ENCODE results near the gene LMO7. TPM values are rescaled to one million over a fixed set of nuclear protein-coding genes. Genes with fewer than 3 reads are reported as not detected.
"Not testable (repeated sequence)": the region's sequence is repeated elsewhere in the genome, so short reads cannot be mapped to it uniquely, and the experiment has no call there.

The LMO7 gene
- total and polyA plus RNA-seq, 8 donors: 17.1 to 214 (median 72.4) TPM

DNA sequence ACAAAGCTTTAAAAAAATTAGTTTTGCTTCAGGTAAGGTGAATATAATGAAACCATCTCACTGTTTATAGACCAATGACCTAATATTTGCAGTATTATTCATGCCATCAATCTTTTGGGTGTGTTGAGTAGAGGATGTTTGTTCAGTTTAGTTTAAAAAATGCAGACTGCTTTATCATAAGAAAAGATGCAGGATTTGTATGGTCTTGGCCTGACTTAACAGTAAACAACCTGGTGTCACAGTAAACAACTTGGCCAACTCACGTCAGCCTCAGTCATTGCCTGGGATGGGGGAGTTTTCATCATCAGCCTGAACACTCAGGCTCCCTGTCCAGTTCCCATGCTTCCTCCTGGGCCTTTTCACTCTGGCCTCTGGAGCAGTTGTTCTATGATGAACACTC is 55.1 kb downstream of the LMO7 start:
- H3K9me3 ChIP-seq: no peaks in the 10 kb centered on the region
- intact Hi-C loops (cut with DNase I; ENCODE audit: low total_unique reads): loop anchor here (10.0 kb wide), 1 partner anchor 174 kb away; no protein-coding TSS in a partner anchor

DNA sequence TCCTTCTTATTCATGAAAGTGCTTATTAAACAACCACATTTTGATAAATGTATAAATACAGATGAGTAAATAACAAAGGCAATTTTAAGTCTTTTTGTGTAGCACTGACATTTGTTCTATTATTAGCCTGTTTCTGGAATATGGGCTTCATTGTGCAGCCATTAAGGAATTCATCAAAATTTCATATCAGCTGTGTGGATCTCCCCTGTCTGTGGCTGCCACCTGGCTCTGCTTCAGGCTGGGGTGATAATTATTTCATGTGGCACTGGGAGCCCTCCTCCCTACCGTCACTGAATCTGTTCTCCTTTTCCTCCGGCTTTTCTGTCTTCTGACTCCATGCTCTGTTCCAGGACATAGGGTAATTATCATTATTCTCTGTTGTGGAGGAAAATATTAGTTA is 57.1 kb downstream of the LMO7 start:
- intact Hi-C loops (cut with DNase I; ENCODE audit: low total_unique reads): loop anchor here (10.0 kb wide), 1 partner anchor 172 kb away; no protein-coding TSS in a partner anchor
- no peak for DNase-seq
- Histone ChIP-seq H3K27me3 (no peaks in the 10 kb centered on the region), H3K27ac (no peak overlapping the region), H3K9me3 (no peaks in the 10 kb centered on the region), H3K4me1 (peaks cover 0 to 19% (median 5%) of the 10 kb centered on the region in 4 donors), H3K36me3 (no peaks in the 10 kb centered on the region), H3K4me3 (no peak overlapping the region)
- no peak for TF ChIP-seq EP300 (IDR thresholded peaks at IDR 0.05)
- TF ChIP-seq, protein P1, sequence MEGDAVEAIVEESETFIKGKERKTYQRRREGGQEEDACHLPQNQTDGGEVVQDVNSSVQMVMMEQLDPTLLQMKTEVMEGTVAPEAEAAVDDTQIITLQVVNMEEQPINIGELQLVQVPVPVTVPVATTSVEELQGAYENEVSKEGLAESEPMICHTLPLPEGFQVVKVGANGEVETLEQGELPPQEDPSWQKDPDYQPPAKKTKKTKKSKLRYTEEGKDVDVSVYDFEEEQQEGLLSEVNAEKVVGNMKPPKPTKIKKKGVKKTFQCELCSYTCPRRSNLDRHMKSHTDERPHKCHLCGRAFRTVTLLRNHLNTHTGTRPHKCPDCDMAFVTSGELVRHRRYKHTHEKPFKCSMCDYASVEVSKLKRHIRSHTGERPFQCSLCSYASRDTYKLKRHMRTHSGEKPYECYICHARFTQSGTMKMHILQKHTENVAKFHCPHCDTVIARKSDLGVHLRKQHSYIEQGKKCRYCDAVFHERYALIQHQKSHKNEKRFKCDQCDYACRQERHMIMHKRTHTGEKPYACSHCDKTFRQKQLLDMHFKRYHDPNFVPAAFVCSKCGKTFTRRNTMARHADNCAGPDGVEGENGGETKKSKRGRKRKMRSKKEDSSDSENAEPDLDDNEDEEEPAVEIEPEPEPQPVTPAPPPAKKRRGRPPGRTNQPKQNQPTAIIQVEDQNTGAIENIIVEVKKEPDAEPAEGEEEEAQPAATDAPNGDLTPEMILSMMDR (IDR thresholded peaks at IDR 0.05): no peak
- no peak for TF ChIP-seq POLR2A (IDR thresholded peaks at IDR 0.05)
- TF ChIP-seq POLR2AphosphoS5 (IDR thresholded peaks at IDR 0.05): no peak
- WGBS, 5 donors: 74 to 97% (median 87%) methylated on average over 2 of the region's 2 CpGs

More for the DNA sequence above, 55.1 kb downstream of the LMO7 start:
- Histone ChIP-seq H3K4me1 (peaks cover 0 to 19% (median 5%) of the 10 kb centered on the region in 4 donors), H3K4me3 (no peak overlapping the region), H3K27ac (peak overlapping the region in 1 of 5 donors; percentile 7), H3K27me3 (no peaks in the 10 kb centered on the region), H3K36me3 (no peaks in the 10 kb centered on the region)
- 31 to 60% (median 53%) methylated on average over 1 of the region's 1 CpG for WGBS, 5 donors
- TF ChIP-seq, protein P1 (IDR thresholded peaks at IDR 0.05): no peak
- no peak for TF ChIP-seq EP300 (IDR thresholded peaks at IDR 0.05)
- TF ChIP-seq POLR2A (IDR thresholded peaks at IDR 0.05): no peak
- no peak for TF ChIP-seq POLR2AphosphoS5 (IDR thresholded peaks at IDR 0.05)
- DNase-seq: peak in 1 of 2 donors; percentile 51

DNA sequence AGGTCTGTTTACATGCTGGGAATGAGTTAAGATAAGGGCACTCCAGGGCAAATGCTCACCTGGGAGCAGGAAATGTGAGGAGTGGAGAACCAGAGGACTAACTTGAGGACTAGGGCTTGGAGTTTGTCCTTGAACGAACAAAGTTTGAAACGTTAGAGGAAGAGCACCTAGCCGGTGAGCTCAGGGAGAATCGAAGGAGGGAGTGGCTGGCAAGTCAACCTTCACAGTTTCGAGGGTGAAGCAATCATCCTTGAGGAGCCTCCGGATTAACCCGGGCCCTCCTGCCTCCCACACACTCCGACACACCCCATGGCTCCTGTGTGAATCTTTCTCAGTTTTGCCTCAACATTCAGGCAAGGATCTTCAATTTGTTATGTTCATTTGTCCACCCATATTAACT is 58.6 kb downstream of the LMO7 start:
- Histone ChIP-seq H3K4me3 (no peak overlapping the region), H3K36me3 (no peaks in the 10 kb centered on the region), H3K27me3 (no peaks in the 10 kb centered on the region), H3K4me1 (peaks cover 0 to 19% (median 5%) of the 10 kb centered on the region in 4 donors), H3K27ac (peak overlapping the region in 1 of 5 donors; percentile 18), H3K9me3 (no peaks in the 10 kb centered on the region)
- peak in 1 of 2 donors; percentile 54 for DNase-seq
- WGBS, 5 donors: 39 to 72% (median 52%) methylated on average over 8 of the region's 8 CpGs
- intact Hi-C loops (cut with DNase I; ENCODE audit: low total_unique reads): loop anchor here (10.0 kb wide), 1 partner anchor 170 kb away; no protein-coding TSS in a partner anchor
- TF ChIP-seq POLR2A (IDR thresholded peaks at IDR 0.05) (no peak), POLR2AphosphoS5 (IDR thresholded peaks at IDR 0.05) (no peak), EP300 (IDR thresholded peaks at IDR 0.05) (no peak)
- TF ChIP-seq, protein P1 (IDR thresholded peaks at IDR 0.05): no peak

DNA sequence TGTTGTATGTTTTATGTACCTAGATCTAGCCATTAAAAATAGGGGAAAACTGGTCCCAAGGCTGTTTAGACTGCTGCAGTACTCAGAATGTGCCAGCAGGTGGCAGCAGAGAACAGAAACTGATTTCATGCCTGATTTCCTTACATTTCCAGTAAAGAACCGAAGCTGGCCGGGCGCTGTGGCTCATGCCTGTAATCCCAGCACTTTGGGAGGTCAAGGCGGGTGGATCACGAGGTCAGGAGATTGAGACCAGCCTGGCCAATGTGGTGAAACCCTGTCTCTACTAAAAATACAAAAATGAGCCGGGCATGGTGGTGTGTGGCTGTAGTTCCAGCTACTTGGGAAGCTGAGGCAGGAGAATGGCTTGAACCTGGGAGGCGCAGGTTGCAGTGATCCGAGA is 59.8 kb downstream of the LMO7 start:
- intact Hi-C loops (cut with DNase I; ENCODE audit: low total_unique reads): loop anchor here (10.0 kb wide), 1 partner anchor 169 kb away; no protein-coding TSS in a partner anchor
- WGBS, 5 donors: 18 to 26% (median 21%) methylated on average over 8 of the region's 8 CpGs
- not testable (repeated sequence) for H3K4me3 ChIP-seq, H3K9me3 ChIP-seq, H3K27ac ChIP-seq, H3K27me3 ChIP-seq, H3K36me3 ChIP-seq
- H3K4me1 ChIP-seq: peaks cover 0 to 19% (median 5%) of the 10 kb centered on the region in 4 donors
- peak in 1 of 3 donors; percentile 63 for TF ChIP-seq POLR2AphosphoS5 (IDR thresholded peaks at IDR 0.05)
- TF ChIP-seq, protein P1 (IDR thresholded peaks at IDR 0.05): peak in 6 of 7 experiments; percentile 69 to 97 (median 94)
- peak; percentile 87 to 91 for DNase-seq

Measured in stomach (tissue), 9 donors.